GM19239 (cell line): ENCODE measurements around the gene CYP46A1.
"Not testable (repeated sequence)": the region's sequence is repeated elsewhere in the genome, so short reads cannot be mapped to it uniquely, and the experiment has no call there.

Experiments used
- DNase-seq: peaks from one replicate; pipeline ENCODE4 v3.0.0; 2011; ENCODE audit warnings: low spot score; ENCODE audit not compliant: insufficient read length
- FAIRE-seq: peaks from 2 replicates; lab custom pipeline; 2011; peaks lifted over from hg19 to GRCh38; lab: Jason Lieb, UNC

Gene CYP46A1

GRCh38 chr14:99655521-99655920 lies 28.6 kb upstream of the CYP46A1 start:
- no peak for DNase-seq
- FAIRE-seq, result no peak

- FAIRE-seq, result no peak
- DNase-seq, result no peak
Measured at GRCh38 chr14:99656171-99656570, 27.9 kb upstream of the CYP46A1 start.

GRCh38 chr14:99657645-99658155 lies 26.4 kb upstream of the CYP46A1 start:
- FAIRE-seq, result no peak

GRCh38 chr14:99658218-99658845 lies 25.8 kb upstream of the CYP46A1 start:
- no peak for FAIRE-seq
- DNase-seq, result no peak

More at GRCh38 chr14:99657645-99658155, 26.4 kb upstream of the CYP46A1 start:
- DNase-seq, result no peak

GRCh38 chr14:99659333-99659741 lies 24.8 kb upstream of the CYP46A1 start:
- FAIRE-seq, result no peak
- no peak for DNase-seq

- no peak for DNase-seq
- no peak for FAIRE-seq
Measured at GRCh38 chr14:99660006-99660566, 24.0 kb upstream of the CYP46A1 start.

GRCh38 chr14:99660794-99661193 lies 23.3 kb upstream of the CYP46A1 start:
- FAIRE-seq (no peak), DNase-seq (no peak)

GRCh38 chr14:99661206-99661605 lies 22.9 kb upstream of the CYP46A1 start:
- DNase-seq, FAIRE-seq: not testable (repeated sequence)

- DNase-seq (no peak), FAIRE-seq (no peak)
Measured at GRCh38 chr14:99662846-99663245, 21.3 kb upstream of the CYP46A1 start.

GRCh38 chr14:99663386-99664057 lies 20.6 kb upstream of the CYP46A1 start:
- FAIRE-seq (no peak), DNase-seq (no peak)

GRCh38 chr14:99664058-99664936 lies 19.8 kb upstream of the CYP46A1 start:
- FAIRE-seq (no peak), DNase-seq (no peak)

- DNase-seq, result no peak
- no peak for FAIRE-seq
Measured at GRCh38 chr14:99664937-99665273, 19.2 kb upstream of the CYP46A1 start.

GRCh38 chr14:99666533-99666932 lies 17.6 kb upstream of the CYP46A1 start:
- DNase-seq (no peak), FAIRE-seq (no peak)

GRCh38 chr14:99667045-99667444 lies 17.1 kb upstream of the CYP46A1 start:
- no peak for DNase-seq

GRCh38 chr14:99667821-99668220 lies 16.3 kb upstream of the CYP46A1 start:
- DNase-seq (no peak), FAIRE-seq (no peak)

More at GRCh38 chr14:99667045-99667444, 17.1 kb upstream of the CYP46A1 start:
- no peak for FAIRE-seq

GRCh38 chr14:99668307-99669295 lies 15.5 kb upstream of the CYP46A1 start:
- DNase-seq, result no peak
- no peak for FAIRE-seq

- FAIRE-seq (no peak), DNase-seq (no peak)
Measured at GRCh38 chr14:99670361-99671234, 13.5 kb upstream of the CYP46A1 start.
